Chondrocyte (in vitro differentiated cells): ENCODE results near the gene WFDC10B. TPM values are rescaled to one million over a fixed set of nuclear protein-coding genes. Genes with fewer than 3 reads are reported as not detected.

ENCODE experiments used
- DNase-seq: peaks from one replicate; pipeline ENCODE4 v3.0.0; 2021; ENCODE audit warnings: mixed read lengths, low spot score
- H3K27ac Mint-ChIP-seq: one replicate; pipeline ENCODE4 v1.8.0; 2021; ENCODE audit warnings: mild to moderate bottlenecking, moderate library complexity, mixed read lengths; ENCODE audit not compliant: unreplicated experiment
- H3K27me3 Mint-ChIP-seq: 2 replicates; pipeline ENCODE4 v1.8.0; 2021; ENCODE audit warnings: low read depth, mixed read lengths
- H3K36me3 Mint-ChIP-seq: 2 replicates; pipeline ENCODE4 v1.8.0; 2021; ENCODE audit warnings: low read depth, mixed read lengths
- H3K4me1 Mint-ChIP-seq: 2 replicates; pipeline ENCODE4 v1.8.0; 2021; ENCODE audit warnings: low read depth, mild to moderate bottlenecking, mixed read lengths
- H3K4me3 Mint-ChIP-seq: one replicate; pipeline ENCODE4 v1.8.0; 2021; ENCODE audit warnings: mild to moderate bottlenecking, moderate library complexity, mixed read lengths; ENCODE audit not compliant: unreplicated experiment
- H3K9me3 Mint-ChIP-seq: 2 replicates; pipeline ENCODE4 v1.8.0; 2021; ENCODE audit warnings: low read depth, mixed read lengths
- CTCF ChIP-seq: fragments of 200-600 bp; sonication (generic); IDR thresholded peaks from 2 replicates; pipeline ENCODE4 v1.5.0; 2021; ENCODE audit warnings: antibody characterized with exemption, mild to moderate bottlenecking, moderate library complexity
- long read RNA-seq: library from polyadenylated mRNA; stranded (forward); transcript quantifications from one replicate; pipeline ENCODE4 v2.0.0, GENCODE V29; 2021
- total RNA-seq: library from RNA; stranded (reverse); gene quantifications from 3 replicates; pipeline ENCODE4 v1.2.1, GENCODE V29; 2021

WFDC10B gene
- not detected in 3 replicates for total RNA-seq
- long read RNA-seq: 0 reads

GRCh38 chr20:45704969-45705637 lies at the start of gene WFDC10B:
Gene WFDC10B, minus strand, starts transcription at chr20:45705019. Its CDS starts 19,027 bp downstream, at chr20:45685992.
- Mint-ChIP-seq H3K4me1 (no peaks in the 10 kb centered on the region), H3K27ac (no peak within 1 kb of the TSS), H3K4me3 (no peak within 1 kb of the TSS), H3K27me3 (peaks cover 16% of the 10 kb centered on the region), H3K9me3 (peaks cover 3% of the 10 kb centered on the region), H3K36me3 (no peaks in the 10 kb centered on the region)
- no peak for DNase-seq
- no peak for TF ChIP-seq CTCF

DNA sequence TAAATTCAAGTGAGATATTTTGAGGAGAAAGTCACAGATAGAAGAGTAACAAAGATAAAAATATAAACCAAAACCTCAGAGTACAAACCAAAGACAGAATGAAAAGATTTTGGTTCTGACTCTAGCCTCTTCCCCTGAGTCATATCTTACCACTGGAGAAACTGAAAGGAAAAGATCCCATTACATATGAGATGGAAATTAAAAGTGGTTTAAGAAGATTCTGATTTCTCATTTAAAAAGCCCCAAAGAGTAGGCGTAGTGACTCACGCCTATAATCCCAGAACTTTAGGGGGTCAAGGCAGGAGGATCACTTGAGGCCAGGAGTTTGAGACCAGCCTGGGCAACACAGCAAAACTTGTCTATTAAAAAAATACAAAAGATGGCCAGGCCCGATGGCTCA lies 47.9 kb upstream of the WFDC10B start:
- TF ChIP-seq CTCF: no peak
- Mint-ChIP-seq H3K27me3 (peaks cover 23% of the 10 kb centered on the region), H3K27ac (no peak overlapping the region), H3K4me1 (no peaks in the 10 kb centered on the region), H3K4me3 (no peak overlapping the region), H3K9me3 (peaks cover 12% of the 10 kb centered on the region), H3K36me3 (no peaks in the 10 kb centered on the region)
- no peak for DNase-seq

- Mint-ChIP-seq H3K36me3 (no peaks in the 10 kb centered on the region), H3K9me3 (peaks cover 12% of the 10 kb centered on the region), H3K27ac (no peak overlapping the region), H3K4me3 (no peak overlapping the region), H3K4me1 (no peaks in the 10 kb centered on the region), H3K27me3 (peaks cover 33% of the 10 kb centered on the region)
- no peak for DNase-seq
- no peak for TF ChIP-seq CTCF
These were observed 46.9 kb upstream of the WFDC10B start for GRCh38 chr20:45751721-45752120.

- Mint-ChIP-seq H3K27me3 (peaks cover 36% of the 10 kb centered on the region), H3K36me3 (no peaks in the 10 kb centered on the region), H3K9me3 (no peaks in the 10 kb centered on the region), H3K27ac (no peak overlapping the region), H3K4me1 (no peaks in the 10 kb centered on the region), H3K4me3 (no peak overlapping the region)
- no peak for TF ChIP-seq CTCF
- no peak for DNase-seq
These were observed 40.2 kb upstream of the WFDC10B start for GRCh38 chr20:45745015-45745414.

GRCh38 chr20:45742596-45742995 lies 37.8 kb upstream of the WFDC10B start:
- H3K9me3 Mint-ChIP-seq: no peaks in the 10 kb centered on the region
- no peaks in the 10 kb centered on the region for H3K4me1 Mint-ChIP-seq
- no peak overlapping the region for H3K27ac Mint-ChIP-seq
- TF ChIP-seq CTCF: no peak
- no peak for DNase-seq
- no peaks in the 10 kb centered on the region for H3K36me3 Mint-ChIP-seq
- no peak overlapping the region for H3K4me3 Mint-ChIP-seq
- peaks cover 17% of the 10 kb centered on the region for H3K27me3 Mint-ChIP-seq
